GM18502 (cell line): ENCODE measurements around the gene GTF3C5.
"Not testable (repeated sequence)": the region's sequence is repeated elsewhere in the genome, so short reads cannot be mapped to it uniquely, and the experiment has no call there.

ENCODE experiments used
- ATAC-seq: cut with Tn5 transposase; IDR thresholded peaks from one replicate; pipeline ENCODE4 v1.9.1; 2021; ENCODE audit warnings: mild to moderate bottlenecking; ENCODE audit not compliant: unreplicated experiment, poor library complexity

GTF3C5 gene

GRCh38 chr9:133051281-133051900 lies 20.6 kb downstream of the GTF3C5 start:
- ATAC-seq = no peak

GRCh38 chr9:133051966-133052539 lies 21.3 kb downstream of the GTF3C5 start:
- no peak for ATAC-seq

- no peak for ATAC-seq
Observed at GRCh38 chr9:133054194-133054890, 23.5 kb downstream of the GTF3C5 start.

- ATAC-seq = no peak
Observed at GRCh38 chr9:133054966-133055365, 24.2 kb downstream of the GTF3C5 start.

- no peak for ATAC-seq
Observed at GRCh38 chr9:133055788-133056420, 25.1 kb downstream of the GTF3C5 start.

- ATAC-seq = no peak
Observed at GRCh38 chr9:133056533-133056932, 25.7 kb downstream of the GTF3C5 start.

- no peak for ATAC-seq
Observed at GRCh38 chr9:133057006-133057405, 26.2 kb downstream of the GTF3C5 start.

- no peak for ATAC-seq
Observed at GRCh38 chr9:133057553-133057952, 26.8 kb downstream of the GTF3C5 start.

GRCh38 chr9:133058071-133058470 lies 27.3 kb downstream of the GTF3C5 start:
- no peak for ATAC-seq

GRCh38 chr9:133058550-133059320 lies 27.9 kb downstream of the GTF3C5 start:
- no peak for ATAC-seq

- ATAC-seq = no peak
Observed at GRCh38 chr9:133059623-133060022, 28.8 kb downstream of the GTF3C5 start.

- ATAC-seq = no peak
Observed at GRCh38 chr9:133060417-133060841, 29.6 kb downstream of the GTF3C5 start.

- ATAC-seq = not testable (repeated sequence)
Observed at GRCh38 chr9:133061019-133061763, 30.4 kb downstream of the GTF3C5 start.

GRCh38 chr9:133061764-133062145 lies 31.0 kb downstream of the GTF3C5 start, which contains the start of gene CEL:
TSS of gene CEL (plus strand) at chr9:133061981. CDS start at chr9:133062003, 22 bp downstream.
- ATAC-seq = not testable (repeated sequence)

- ATAC-seq = not testable (repeated sequence)
Observed at GRCh38 chr9:133062569-133062968, 31.8 kb downstream of the GTF3C5 start.

GRCh38 chr9:133063159-133063499 lies 32.3 kb downstream of the GTF3C5 start:
- ATAC-seq = no peak

- ATAC-seq = no peak
Observed at GRCh38 chr9:133063500-133064231, 32.9 kb downstream of the GTF3C5 start.

GRCh38 chr9:133064241-133065069 lies 33.7 kb downstream of the GTF3C5 start:
- no peak for ATAC-seq
